Measurements from ENCODE around the gene SETX.
"Not testable (repeated sequence)": the region's sequence is repeated elsewhere in the genome, so short reads cannot be mapped to it uniquely, and the experiment has no call there.

The SETX gene, protein sequence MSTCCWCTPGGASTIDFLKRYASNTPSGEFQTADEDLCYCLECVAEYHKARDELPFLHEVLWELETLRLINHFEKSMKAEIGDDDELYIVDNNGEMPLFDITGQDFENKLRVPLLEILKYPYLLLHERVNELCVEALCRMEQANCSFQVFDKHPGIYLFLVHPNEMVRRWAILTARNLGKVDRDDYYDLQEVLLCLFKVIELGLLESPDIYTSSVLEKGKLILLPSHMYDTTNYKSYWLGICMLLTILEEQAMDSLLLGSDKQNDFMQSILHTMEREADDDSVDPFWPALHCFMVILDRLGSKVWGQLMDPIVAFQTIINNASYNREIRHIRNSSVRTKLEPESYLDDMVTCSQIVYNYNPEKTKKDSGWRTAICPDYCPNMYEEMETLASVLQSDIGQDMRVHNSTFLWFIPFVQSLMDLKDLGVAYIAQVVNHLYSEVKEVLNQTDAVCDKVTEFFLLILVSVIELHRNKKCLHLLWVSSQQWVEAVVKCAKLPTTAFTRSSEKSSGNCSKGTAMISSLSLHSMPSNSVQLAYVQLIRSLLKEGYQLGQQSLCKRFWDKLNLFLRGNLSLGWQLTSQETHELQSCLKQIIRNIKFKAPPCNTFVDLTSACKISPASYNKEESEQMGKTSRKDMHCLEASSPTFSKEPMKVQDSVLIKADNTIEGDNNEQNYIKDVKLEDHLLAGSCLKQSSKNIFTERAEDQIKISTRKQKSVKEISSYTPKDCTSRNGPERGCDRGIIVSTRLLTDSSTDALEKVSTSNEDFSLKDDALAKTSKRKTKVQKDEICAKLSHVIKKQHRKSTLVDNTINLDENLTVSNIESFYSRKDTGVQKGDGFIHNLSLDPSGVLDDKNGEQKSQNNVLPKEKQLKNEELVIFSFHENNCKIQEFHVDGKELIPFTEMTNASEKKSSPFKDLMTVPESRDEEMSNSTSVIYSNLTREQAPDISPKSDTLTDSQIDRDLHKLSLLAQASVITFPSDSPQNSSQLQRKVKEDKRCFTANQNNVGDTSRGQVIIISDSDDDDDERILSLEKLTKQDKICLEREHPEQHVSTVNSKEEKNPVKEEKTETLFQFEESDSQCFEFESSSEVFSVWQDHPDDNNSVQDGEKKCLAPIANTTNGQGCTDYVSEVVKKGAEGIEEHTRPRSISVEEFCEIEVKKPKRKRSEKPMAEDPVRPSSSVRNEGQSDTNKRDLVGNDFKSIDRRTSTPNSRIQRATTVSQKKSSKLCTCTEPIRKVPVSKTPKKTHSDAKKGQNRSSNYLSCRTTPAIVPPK (N-terminal part only)

DNA sequence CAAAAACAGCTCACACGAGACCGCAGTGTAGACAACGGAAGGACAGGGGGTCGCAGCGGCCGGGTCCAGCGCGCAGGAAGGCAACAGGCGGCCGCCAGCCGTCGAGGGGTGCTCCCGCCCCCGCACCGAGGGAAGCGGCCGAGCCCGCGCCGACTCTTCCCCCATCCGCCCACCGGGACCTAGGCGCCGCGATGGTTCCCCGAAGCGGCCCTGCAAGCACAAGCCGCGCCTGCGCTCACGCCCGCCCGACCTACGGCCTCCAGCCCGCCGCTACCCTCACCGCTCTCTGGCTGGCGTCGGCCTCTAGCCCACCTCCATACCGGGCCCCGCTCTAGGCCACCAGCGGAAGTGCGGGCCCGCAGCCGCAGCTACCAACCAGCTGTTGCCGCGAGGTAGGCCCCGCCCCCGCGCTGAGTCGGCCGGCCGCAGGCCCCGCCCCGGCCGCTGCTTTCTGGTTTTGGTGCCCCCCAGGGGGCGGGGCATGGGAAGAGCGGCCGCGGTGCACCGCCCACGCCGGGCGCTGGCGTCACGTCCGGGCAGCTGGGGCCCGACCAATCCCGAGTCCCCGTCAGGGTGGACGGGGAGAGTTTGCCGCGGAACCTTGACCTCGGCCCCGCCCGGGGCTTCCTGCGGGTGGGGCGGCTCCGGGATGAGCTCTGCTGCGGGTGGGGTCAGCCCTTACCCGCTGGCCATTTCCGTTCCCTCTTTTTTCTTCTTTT is at the start of gene SETX:
TSS of gene SETX (minus strand) at position 350 of the 719 bp plus-strand sequence. CDS start 5,558 bp downstream, outside the sequence.
- peak; percentile 63 for FAIRE-seq

DNA sequence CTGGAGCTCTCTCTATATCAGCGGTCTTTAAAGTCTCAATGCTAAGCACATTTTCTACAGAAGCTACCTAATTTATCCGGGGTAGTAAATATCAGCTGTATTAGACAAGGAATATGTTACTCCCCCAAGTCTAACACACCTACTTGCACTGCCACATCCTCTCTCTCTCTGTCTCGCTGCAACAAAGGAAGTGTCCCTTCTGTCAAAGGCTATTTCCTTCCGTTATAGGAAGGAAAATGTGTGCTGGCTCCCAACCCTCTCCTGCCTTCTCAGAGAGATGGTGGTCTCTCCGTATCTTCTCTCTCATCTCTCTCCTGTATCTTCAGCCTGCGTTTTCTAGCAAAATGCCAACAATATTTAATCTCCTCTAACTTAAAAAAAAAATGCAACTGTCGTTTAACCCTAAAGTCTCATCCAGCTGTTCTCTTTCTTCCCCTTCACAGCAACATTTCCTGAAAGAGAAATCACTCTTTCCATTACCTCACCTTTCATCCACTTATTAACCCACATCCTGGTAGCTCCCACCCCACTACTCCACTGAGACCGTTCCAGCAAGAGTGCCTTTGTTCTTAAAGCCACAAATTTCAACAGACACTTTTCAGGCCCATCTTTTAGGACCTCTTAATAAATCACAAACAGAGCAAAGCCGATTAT is 49.6 kb upstream of the SETX start:
- no peak for FAIRE-seq

DNA sequence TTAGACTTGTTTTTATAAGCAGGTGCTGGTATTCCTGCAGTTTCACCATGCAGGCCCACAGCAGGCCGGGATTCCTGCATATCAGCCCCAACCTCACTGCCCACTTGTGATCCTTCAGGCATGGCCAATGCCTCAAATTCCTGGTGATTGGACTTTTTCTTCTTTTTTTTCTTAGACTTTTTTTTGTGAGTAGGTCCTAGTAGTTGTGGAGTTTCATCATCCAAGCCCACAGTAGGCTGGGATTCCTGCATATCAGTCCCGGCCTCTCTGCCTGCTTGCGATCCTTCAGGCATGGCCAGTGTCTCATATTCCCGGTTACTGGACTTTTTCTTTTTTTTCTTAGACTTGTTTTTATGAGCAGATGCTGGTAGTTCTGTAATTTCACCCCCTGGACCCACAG is 47.0 kb upstream of the SETX start:
- no peak for FAIRE-seq

DNA sequence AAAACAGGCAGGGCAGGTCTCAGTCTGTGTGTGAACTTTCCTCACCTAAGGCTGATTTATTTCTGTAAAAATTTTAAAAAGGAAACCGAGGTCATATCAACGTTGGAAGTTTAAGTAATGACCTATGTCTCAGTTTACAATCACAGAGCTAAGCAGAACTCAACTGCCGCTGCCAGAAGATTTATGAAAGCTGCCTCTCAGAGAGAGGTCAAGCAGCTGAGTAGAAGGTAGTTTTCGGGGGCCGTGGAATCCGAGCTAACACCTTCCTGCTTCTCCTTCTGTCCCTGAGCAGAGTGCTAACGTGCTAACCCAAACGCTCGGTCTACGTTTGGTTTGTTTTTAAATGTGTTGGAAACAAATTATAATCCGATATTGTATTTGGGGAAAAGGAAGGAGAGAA is 40.8 kb upstream of the SETX start:
- no peak for FAIRE-seq

DNA sequence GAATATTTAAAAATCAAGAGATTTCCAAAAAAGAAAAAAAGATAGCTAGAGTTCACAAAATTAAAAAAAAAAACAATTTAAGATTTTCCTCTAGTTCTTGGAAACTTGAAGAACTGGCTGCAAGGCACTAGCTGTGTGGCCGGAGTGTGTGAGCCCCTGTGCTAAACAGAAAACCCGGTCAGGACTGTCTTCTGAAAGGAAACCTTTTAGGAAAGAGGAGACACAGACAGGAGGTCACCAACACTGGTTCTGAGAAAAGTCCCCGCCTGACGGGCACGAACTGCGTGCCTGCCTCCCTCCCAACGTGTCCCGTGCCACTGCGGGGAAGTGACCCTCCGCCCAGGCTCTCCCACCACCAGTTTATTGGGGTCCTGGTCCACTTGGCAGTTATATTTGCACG is 36.7 kb upstream of the SETX start:
- FAIRE-seq = no peak

DNA sequence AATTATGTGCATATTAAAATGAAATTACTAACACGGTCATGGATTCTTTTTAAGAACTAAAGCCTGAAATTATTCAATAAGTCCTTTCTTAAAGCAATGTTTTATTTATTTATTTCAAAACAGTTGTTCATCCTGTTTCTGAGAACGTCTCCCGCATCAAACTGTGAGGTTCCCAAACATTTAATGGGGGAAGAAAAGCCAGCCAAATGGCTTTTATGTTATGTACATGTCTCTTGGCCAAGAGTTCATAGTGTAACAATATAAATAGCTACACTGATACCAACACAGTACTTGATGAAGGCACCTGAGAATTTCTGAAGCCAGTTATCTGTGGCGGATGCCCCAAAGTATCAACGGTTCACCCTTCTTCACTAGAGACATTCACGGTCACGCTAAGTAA is 36.2 kb upstream of the SETX start:
- no peak for FAIRE-seq

DNA sequence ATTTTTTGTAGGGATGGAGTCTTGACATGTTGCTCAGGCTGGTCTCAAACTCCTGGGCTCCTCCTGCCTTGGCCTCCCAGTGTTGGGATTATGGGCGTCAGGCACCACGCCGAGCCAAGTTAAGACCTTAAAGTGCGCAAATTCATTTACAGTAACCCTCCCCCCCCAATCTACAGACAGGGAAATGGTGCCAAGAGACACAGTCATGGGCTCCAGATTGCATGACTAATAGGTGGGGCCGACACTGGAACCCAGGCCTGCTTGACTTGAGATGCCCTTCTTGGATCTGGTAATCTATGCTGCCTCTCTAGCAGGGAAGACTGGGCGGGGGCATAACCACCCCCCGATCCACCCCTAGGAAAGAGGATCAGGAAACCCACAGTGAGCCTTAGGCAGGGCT is 32.3 kb upstream of the SETX start:
- FAIRE-seq = no peak

DNA sequence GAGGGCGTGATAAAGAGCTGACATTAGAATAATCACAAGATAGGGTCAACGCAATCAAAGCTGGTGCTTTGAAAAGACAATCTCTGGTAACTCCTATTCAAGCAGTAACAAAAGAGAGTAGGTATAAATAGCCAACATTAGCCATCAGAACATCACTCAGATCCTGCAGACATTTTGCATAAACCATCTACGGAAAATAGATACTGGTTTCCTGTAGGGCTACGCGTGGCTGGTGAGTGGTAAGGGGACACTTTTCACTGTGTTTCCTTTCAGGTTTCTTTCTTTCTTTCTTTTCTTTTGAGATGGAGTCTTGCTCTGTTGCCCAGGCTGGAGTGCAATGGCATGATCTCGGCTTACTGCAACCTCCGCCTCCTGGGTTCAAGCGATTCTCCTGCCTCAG is 29.6 kb upstream of the SETX start:
- FAIRE-seq = no peak

DNA sequence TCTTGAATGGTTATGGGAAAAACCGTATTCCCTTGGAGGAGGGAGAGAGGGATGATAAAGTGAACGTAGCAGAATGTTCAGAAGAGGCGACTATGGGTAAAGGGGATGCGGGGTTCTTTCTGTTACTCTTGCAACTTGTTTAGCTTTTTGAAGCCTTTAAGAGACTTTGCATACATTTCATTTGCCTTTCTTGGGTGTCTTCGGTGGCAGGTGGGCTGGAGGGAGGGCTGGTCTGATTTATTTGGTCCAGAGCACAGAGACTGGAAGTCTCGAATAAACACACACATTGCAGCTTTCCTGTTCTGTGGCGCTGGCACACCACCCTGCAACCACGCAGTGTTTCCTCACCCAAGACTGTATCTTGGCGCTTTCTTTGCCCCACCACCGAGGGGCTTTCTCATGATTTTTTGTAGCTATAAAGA is 28.7 kb upstream of the SETX start:
- no peak for FAIRE-seq

DNA sequence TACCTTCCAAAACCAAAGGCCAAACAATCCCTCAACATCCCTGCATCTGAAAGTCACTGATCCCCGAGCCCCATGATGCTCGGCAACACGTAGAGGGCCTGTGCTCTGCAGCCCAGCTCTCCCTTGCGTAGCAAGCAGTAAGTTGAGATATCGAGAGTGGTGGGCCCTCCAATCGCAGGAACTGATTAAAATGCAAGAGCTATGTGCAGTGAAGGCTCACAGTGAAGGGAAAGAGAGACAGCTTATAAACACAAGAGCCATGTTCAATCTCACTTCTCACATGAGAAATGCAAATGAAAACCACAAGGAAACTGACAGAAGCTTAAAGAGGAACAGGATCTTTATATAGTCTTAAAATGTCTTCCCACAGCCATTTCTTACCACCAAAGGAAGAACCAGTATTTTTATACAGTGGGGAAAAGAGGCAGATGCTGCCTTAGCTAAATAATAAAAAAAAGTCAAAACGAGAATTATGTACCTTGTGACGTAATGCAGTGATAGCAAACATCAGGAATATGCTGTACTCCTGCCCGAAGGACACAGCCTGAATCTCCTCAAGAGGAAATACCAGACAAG is 27.3 kb upstream of the SETX start:
- FAIRE-seq = no peak

DNA sequence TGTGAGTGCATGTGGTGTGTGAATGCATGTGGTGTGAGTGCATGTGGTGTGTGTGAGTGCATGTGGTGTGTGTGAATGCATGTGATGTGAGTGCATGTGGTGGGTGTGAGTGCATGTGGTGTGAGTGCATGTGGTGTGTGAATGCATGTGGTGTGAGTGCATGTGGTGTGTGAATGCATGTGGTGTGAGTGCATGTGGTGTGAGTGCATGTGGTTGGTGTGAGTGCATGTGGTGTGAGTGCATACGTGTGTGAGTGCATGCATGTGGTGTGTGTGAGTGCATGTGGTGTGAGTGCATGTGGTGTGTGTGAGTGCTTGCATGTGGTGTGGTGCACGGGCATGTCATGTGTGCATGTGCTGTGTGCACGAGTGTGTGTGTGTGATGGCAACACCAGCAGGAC is 23.6 kb upstream of the SETX start:
- FAIRE-seq = not testable (repeated sequence)

DNA sequence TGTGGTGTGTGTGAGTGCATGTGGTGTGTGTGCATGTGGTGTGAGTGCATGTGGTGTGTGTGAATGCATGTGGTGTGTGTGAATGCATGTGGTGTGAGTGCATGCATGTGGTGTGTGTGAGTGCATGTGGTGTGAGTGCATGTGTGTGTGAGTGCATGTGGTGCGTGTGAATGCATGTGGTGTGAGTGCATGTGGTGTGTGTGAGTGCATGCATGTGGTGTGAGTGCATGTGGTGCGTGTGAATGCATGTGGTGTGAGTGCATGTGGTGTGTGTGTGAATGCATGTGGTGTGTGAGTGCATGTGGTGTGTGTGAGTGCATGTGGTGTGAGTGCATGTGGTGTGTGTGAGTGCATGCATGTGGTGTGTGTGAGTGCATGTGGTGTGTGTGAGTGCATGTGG is 23.0 kb upstream of the SETX start:
- not testable (repeated sequence) for FAIRE-seq

DNA sequence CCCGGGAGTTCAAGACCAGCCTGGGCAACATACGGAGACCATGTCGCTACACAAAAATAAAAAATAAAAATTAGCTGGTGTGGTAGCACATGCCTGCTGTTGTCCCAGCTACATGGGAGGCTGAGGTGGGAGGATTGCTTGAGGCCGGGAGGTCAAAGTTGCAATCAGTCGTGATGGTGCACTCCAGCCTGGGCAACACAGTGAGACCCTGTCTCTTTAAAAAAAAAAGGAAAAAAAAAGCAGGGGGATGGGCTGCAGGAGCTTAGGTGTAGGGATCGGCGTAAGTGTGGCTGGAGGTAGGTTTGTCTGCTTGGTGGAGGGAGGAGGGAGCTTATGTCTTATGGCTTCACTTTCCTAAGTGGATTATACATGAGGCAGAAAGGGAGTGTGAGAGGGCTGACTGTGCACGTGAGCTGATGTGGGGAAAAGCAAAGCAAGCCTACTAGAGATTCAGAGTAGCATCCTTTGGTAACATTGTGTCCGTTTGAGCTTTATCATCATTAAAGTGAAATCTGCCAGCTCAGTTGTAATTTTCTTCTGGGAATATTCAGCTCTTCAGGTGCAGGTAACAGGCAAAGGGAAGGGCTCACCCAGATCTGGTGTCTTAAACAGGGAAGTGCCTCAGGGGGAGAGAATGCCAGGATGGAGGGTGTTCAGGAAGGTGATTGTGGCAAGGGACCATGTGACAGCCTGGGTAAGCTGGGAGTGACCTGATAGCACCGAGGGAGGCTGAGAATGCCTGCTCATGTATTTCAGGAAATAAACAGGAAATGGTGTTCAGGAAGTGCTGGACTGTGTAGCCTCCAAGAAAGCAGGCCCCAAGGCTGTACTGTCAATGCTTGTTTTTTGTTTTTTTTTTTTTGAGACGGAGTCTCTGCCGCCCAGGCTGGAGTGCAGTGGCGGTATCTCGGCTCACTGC is 17.6 kb upstream of the SETX start:
- no peak for FAIRE-seq

DNA sequence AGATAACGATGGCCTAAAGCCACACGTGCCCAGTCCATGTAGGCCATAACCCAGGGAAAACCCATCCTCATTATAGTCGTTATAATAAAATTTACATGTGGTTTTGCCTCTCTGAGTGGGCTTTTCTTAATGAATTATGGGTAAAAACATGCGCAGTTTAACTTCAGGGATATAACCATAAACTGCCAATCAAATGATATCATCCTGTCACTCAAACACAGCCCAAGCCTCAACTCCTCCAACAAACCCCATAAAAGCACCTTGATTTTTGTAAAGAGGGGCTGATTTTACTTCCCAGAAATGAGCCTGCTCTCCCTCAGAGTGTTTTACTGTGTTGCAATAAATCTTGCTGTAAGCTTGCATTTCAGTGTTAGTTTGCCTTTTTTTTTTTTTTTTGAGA is 15.8 kb upstream of the SETX start:
- no peak for FAIRE-seq

DNA sequence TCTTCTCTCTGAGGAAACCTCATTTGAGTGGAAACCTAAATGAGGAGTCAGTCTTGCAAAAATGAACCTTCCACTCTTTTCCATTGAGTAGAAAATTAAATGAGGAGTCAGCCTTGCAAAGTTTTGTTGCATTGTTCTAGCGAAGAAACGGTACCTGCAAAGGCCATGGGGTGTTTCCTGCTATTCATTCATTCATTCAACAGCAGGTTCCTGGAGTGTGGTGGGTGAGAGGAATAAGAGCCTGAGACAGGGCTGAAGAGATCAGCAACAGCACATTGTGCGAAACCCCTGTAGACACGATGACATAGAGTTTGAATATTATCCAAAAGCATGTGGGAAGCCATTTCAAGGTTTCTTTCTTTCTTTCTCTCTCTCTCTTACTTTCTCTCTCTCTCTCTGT is 14.6 kb upstream of the SETX start:
- no peak for FAIRE-seq

DNA sequence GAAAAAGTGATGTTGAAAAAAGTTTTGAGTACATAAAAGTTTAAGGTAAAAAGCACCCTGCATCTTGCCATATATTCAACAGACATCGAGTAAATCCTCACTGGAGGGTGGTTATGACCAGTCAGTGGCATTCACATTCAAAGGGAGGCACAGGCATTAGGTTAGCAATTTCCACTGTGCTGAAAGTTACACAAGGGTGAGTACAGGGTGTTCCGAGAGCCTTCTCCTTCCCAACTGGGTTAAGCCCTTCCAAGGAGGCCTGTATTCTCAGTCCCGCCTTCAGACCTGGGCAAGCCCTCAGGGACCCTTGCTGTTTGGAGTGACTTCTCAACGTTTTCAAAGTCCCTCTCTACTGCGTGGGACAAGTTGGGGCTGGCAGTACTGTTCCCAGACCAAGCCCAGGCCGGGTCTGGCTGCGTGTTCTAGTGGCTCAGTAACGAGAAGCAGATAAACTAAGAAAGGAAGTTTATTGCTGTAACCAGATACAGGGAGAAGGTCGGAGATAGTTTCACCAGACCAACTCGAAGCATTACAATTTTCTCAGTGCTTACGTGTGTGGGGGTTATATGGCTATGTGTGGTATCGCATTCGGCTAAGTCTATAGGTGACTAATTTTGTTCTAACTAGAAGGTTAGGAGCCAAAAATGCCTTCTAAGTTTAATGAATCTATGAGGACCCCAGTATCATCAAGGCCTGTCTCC is 13.0 kb upstream of the SETX start:
- FAIRE-seq = no peak

DNA sequence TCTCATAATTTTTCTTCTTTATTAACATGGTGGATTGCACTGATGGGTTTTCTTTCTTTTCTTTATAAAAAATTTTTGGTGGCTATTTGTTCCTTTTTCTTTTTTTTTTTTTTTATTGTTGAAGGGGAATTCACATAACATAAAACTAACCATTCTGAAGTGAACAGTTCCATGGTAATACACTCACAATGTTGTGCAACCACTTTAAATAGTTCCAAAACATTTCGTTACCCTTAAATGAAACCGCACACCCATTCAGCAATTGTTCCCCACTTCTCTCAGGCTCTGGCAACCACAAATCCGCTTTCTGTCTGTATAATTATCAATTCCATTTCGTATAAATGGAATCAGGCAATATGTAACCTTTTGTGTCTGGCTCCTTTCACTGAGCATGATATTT is 11.7 kb upstream of the SETX start:
- FAIRE-seq = peak; percentile 64

DNA sequence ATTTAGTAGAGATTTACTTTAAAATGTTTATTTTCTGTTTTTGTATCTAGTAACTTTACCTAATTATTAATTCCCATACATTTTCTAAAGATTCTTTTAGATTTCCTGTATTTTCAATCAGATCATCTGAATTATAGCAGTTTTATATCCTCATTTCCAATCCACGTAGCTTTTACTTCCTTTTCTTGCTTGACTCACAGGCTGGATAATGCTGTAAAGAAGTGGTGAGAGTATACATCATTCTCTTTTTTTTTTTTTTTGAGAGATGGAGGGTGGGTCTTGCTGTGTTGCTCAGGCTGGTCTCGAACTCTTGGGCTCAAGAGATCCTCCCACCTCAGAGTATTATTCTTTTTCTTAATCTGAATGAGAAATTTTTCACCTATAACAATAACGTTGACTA is 11.2 kb upstream of the SETX start:
- peak; percentile 15 for FAIRE-seq

DNA sequence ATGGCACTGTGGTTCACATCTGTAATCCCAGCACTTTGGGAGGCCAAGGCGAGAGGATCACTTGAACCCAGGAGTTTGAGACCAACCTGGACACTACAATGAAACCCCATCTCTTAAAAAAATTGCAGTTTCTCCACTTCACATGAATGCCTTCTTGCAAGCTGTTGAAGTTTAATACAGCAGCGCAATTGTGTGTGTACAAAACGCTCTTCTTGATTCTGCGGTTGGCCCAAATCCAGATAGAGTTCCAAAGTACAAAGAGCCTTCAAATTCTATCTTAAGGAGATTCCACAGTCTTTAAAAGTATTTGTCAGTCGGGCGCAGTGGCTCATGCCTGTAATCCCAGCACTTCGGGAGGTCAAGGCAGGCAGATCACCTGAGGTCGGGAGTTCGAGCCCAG is 9.3 kb upstream of the SETX start:
- FAIRE-seq = no peak

DNA sequence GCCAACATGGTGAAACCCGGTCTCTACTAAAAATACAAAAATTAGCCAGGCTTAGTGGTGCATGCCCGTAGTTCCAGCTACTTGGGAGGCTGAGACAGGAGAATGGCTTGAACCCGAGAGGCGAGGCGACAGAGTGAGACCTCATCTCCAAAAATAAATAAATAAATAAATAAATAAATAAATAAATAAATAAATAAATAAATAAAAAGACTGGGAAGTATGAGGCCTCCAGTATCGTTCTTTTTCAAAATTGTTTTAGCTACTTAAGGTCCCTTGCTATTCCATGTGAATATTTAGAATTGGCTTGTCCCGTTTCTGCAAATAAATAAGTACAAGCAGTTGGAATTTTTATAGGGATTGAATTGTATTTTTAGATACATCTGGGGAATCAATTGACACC is 3.0 kb upstream of the SETX start:
- no peak for FAIRE-seq
